Neuronal stem cell (in vitro differentiated cells): ENCODE data around the gene EDC3. TPM values are rescaled to one million over a fixed set of nuclear protein-coding genes. Genes with fewer than 3 reads are reported as not detected.
"Not testable (repeated sequence)": the region's sequence is repeated elsewhere in the genome, so short reads cannot be mapped to it uniquely, and the experiment has no call there.

Experiments
- DNase-seq: peaks from one replicate; pipeline ENCODE4 v3.0.0-alpha.2; 2013; ENCODE audit warnings: low spot score
- H2AFZ ChIP-seq: one replicate; pipeline ENCODE4 v1.6.1; 2013; ENCODE audit warnings: mild to moderate bottlenecking, low read length, inconsistent platforms
- H2AK5ac ChIP-seq: 2 replicates; pipeline ENCODE4 v1.6.1; 2013; ENCODE audit warnings: low read depth, mild to moderate bottlenecking, inconsistent platforms, low read length, moderate library complexity, mixed read lengths
- H2BK120ac ChIP-seq: 2 replicates; pipeline ENCODE4 v1.6.1; 2013; ENCODE audit warnings: low read depth, mild to moderate bottlenecking, inconsistent platforms, low read length, moderate library complexity, mixed read lengths
- H2BK12ac ChIP-seq: one replicate; pipeline ENCODE4 v1.6.1; 2013; ENCODE audit warnings: low read length, inconsistent platforms
- H2BK15ac ChIP-seq: 2 replicates; pipeline ENCODE4 v1.6.1; 2013; ENCODE audit warnings: mild to moderate bottlenecking, low read length, inconsistent platforms, mixed read lengths
- H2BK5ac ChIP-seq: one replicate; pipeline ENCODE4 v1.6.1; 2013; ENCODE audit warnings: inconsistent platforms, mild to moderate bottlenecking, low read length, moderate library complexity
- H3K14ac ChIP-seq: one replicate; pipeline ENCODE4 v1.6.1; 2013; ENCODE audit warnings: low read length, inconsistent platforms
- H3K18ac ChIP-seq: 2 replicates; pipeline ENCODE4 v1.6.1; 2013; ENCODE audit warnings: low read length, inconsistent platforms
- H3K23ac ChIP-seq: 2 replicates; pipeline ENCODE4 v1.6.1; 2013; ENCODE audit warnings: low read depth, mild to moderate bottlenecking, mixed read lengths, low read length, inconsistent platforms; ENCODE audit not compliant: poor library complexity
- H3K27ac ChIP-seq: replicated peaks from 3 replicates; pipeline ENCODE4 v1.5.1; 2013; ENCODE audit warnings: low read length, inconsistent platforms
- H3K27me3 ChIP-seq, 3 experiments: 2 replicates each; pipeline ENCODE4 v1.6.1; 2013; ENCODE audit warnings: low read length in 3 of 3, mild to moderate bottlenecking in 2 of 3, inconsistent platforms in 1 of 3, low read depth in 1 of 3, mixed read lengths in 1 of 3, moderate library complexity in 1 of 3; ENCODE audit not compliant: control insufficient read depth in 3 of 3, insufficient read depth in 3 of 3
- H3K36me3 ChIP-seq, 2 donors: replicated peaks in 1 of 2; 2 replicates each; pipeline ENCODE4 v1.6.1; 2013; ENCODE audit warnings: low read length in 2 of 2; ENCODE audit not compliant: control insufficient read depth in 2 of 2, insufficient read depth in 2 of 2
- H3K4ac ChIP-seq: 2 replicates; pipeline ENCODE4 v1.6.1; 2013; ENCODE audit warnings: inconsistent platforms, mild to moderate bottlenecking, low read length, moderate library complexity
- H3K4me1 ChIP-seq, 2 donors: 1 replicate in 1 of 2; 2 replicates in 1 of 2; pipeline ENCODE4 v1.6.1; 2013; ENCODE audit warnings: low read length in 2 of 2, low read depth in 1 of 2; ENCODE audit not compliant: control insufficient read depth in 2 of 2, insufficient read depth in 1 of 2
- H3K4me2 ChIP-seq: one replicate; pipeline ENCODE4 v1.6.1; 2013; ENCODE audit warnings: mild to moderate bottlenecking, low read length, inconsistent platforms; ENCODE audit not compliant: insufficient read depth, poor library complexity, severe bottlenecking
- H3K4me3 ChIP-seq, 2 donors: 2 replicates each; pipeline ENCODE4 v1.5.1; 2013; ENCODE audit warnings: low read length in 2 of 2, mild to moderate bottlenecking in 2 of 2, inconsistent platforms in 1 of 2, moderate library complexity in 1 of 2
- H3K79me1 ChIP-seq: one replicate; pipeline ENCODE4 v1.6.1; 2013; ENCODE audit warnings: low read depth, mild to moderate bottlenecking, inconsistent platforms, low read length, moderate library complexity
- H3K9ac ChIP-seq: one replicate; pipeline ENCODE4 v1.6.1; 2013; ENCODE audit warnings: mild to moderate bottlenecking, low read depth, low read length, inconsistent platforms; ENCODE audit not compliant: poor library complexity
- H3K9me3 ChIP-seq, 2 donors: replicated peaks in 1 of 2; 2 replicates each; pipeline versions ENCODE3 to v1.6.1; 2013; ENCODE audit warnings: low read length in 2 of 2, mild to moderate bottlenecking in 2 of 2, inconsistent platforms in 1 of 2, low read depth in 1 of 2, mixed read lengths in 1 of 2, moderate library complexity in 1 of 2; ENCODE audit not compliant: control insufficient read depth in 2 of 2, insufficient read depth in 1 of 2
- H4K8ac ChIP-seq: one replicate; pipeline ENCODE4 v1.6.1; 2013; ENCODE audit warnings: low read depth, mild to moderate bottlenecking, inconsistent platforms, low read length, moderate library complexity
- H4K91ac ChIP-seq: one replicate; pipeline ENCODE4 v1.6.1; 2013; ENCODE audit warnings: low read length, low read depth, mild to moderate bottlenecking, inconsistent platforms; ENCODE audit not compliant: poor library complexity
- WGBS, 2 donors: extraction: QIAGEN DNeasy Blood & Tissue Kit; methylation state at CpG; one replicate each; pipeline ENCODE4 v1.1.7; 2013; ENCODE audit warnings: missing lambda C conversion rate in 2 of 2, mixed read lengths in 1 of 2; ENCODE audit not compliant: insufficient read length in 2 of 2, insufficient replicate concordance in 1 of 2; ENCODE audit errors: extremely low coverage in 2 of 2; 5-methylcytosine and 5-hydroxymethylcytosine counted together
- polyA plus RNA-seq, 2 experiments: library from polyadenylated mRNA; stranded (reverse); fragments of 200-250 nt; gene quantifications; one replicate each; pipeline ENCODE4 v1.2.3, GENCODE V29; 2013

EDC3 gene, protein sequence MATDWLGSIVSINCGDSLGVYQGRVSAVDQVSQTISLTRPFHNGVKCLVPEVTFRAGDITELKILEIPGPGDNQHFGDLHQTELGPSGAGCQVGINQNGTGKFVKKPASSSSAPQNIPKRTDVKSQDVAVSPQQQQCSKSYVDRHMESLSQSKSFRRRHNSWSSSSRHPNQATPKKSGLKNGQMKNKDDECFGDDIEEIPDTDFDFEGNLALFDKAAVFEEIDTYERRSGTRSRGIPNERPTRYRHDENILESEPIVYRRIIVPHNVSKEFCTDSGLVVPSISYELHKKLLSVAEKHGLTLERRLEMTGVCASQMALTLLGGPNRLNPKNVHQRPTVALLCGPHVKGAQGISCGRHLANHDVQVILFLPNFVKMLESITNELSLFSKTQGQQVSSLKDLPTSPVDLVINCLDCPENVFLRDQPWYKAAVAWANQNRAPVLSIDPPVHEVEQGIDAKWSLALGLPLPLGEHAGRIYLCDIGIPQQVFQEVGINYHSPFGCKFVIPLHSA
- polyA plus RNA-seq (2013, experiment 1 of 2) = 31.9 TPM
- polyA plus RNA-seq (2013, experiment 2 of 2) = 30.1 TPM

DNA sequence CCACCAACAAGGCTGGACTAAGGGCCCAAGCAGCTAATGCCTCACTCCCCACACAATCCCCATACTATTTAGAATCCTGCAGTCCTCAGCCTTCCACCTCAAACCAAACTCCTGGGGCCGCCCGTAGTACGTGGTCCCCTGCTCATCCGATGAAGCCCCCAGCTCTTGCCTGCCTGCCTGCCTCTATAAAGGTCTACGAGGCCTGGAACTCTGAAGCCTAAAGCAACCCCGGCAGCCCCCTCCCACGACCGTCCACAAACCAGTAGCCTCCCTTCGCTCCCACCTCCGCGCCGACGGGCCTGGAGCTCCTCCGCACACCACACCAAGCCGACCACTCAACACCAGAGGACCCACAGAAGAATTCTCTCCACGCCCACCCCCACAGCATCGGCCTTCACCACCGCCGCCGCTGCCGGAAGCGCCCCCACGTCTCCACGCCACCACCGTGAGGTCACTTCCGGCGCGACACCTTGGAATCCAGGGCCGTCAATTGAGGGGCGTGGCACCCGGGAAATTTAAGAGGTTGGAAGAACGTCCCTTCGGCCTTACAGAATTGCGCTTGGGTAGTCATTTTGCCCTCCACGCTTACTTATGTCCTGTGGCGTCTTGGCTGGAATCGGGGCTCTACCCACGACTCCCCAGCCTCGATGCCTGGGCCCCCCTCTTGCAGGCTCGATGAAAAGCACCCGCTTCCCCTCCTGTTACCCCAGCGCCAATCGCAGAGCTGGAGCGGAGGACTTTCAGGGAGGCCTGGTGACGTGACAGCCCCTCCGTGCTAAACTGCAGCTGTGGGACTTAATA lies at the start of gene EDC3:
TSS of gene EDC3 (minus strand) at position 428 of the 801 bp plus-strand sequence. CDS start 20,900 bp downstream, outside the sequence.
- WGBS, 2 donors = no CpG with 5 or more reads among the region's 46 CpGs

DNA sequence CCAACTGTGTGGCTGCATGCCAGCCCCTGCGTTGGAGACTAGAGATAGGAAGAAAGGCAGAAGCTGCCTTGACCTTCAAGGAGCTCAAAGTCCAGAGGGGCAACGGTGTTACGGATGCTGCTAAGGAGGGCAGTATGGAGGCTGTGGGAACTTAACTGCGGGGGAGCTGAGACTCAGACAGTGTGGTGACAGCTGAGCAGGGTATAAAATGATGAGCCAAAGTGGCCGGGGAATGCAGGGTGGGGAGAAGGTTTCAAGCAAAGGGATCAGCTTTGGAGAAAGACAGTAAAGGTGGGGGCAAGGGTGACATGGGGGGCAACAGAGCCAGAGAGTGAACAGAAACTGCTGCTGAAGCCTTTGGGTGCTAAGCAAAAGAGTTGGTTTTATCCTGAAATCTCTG lies 46.6 kb upstream of the EDC3 start:
- Histone ChIP-seq H3K36me3 (no peaks in the 10 kb centered on the region), H4K8ac (no peak overlapping the region), H3K4me2 (no peak overlapping the region), H2BK120ac (no peak overlapping the region), H3K9me3 (no peaks in the 10 kb centered on the region), H3K9ac (no peak overlapping the region), H3K4me3 (peak overlapping the region in 1 of 2 donors; percentile 3), H2AK5ac (no peak overlapping the region), H2BK5ac (no peak overlapping the region), H3K79me1 (no peaks in the 10 kb centered on the region), H3K18ac (no peak overlapping the region), H2BK15ac (no peak overlapping the region), H4K91ac (no peak overlapping the region), H3K4me1 (no peaks in the 10 kb centered on the region), H2BK12ac (no peak overlapping the region), H3K27ac (no peak overlapping the region), H3K23ac (no peak overlapping the region), H3K14ac (no peak overlapping the region), H3K4ac (no peak overlapping the region), H3K27me3 (peaks cover 0 to 6% (median 2%) of the 10 kb centered on the region in 3 experiments), H2AFZ (no peak overlapping the region)
- no CpG with 5 or more reads among the region's 5 CpGs for WGBS, 2 donors
- DNase-seq = no peak

More for the DNA sequence above, at the start of gene EDC3:
- Histone ChIP-seq H3K79me1 (no peaks in the 10 kb centered on the region), H3K4ac (no peak within 1 kb of the TSS), H2AK5ac (peak within 1 kb of the TSS; percentile 64), H4K91ac (no peak within 1 kb of the TSS), H2BK15ac (peak within 1 kb of the TSS; percentile 63), H3K9ac (peak within 1 kb of the TSS; percentile 95), H3K4me2 (peak within 1 kb of the TSS; percentile 82), H4K8ac (peak within 1 kb of the TSS; percentile 98), H3K4me3 (peak within 1 kb of the TSS; percentile 81 to 97), H2AFZ (peak within 1 kb of the TSS; percentile 95), H2BK5ac (no peak within 1 kb of the TSS), H2BK12ac (no peak within 1 kb of the TSS), H3K27me3 (no peaks in the 10 kb centered on the region), H3K27ac (peak within 1 kb of the TSS; percentile 2), H3K9me3 (no peaks in the 10 kb centered on the region), H3K23ac (peak within 1 kb of the TSS; percentile 83), H3K4me1 (peaks cover 0 to 7% of the 10 kb centered on the region in 2 donors), H2BK120ac (no peak within 1 kb of the TSS), H3K18ac (peak within 1 kb of the TSS; percentile 95), H3K14ac (peak within 1 kb of the TSS; percentile 79), H3K36me3 (peaks cover 0 to 6% of the 10 kb centered on the region in 2 donors)
- peak; percentile 87 for DNase-seq

DNA sequence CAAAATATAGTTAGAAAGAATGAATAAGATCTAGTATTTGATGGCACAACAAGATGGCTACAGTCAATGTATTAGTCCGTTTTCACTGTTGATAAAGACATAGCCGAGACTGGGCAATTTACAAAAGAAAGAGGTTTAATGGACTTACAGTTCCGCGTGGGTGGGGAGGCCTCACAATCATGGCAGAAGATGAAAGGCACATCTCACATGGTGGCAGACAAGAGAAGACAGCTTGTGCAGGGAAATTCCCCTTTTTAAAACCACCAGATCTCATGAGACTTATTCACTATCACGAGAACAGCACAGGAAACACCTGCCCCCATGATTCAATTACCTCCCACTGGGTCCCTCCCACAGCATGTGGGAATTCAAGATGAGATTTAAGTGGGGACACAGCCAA lies 42.4 kb upstream of the EDC3 start:
- not testable (repeated sequence) for DNase-seq, H2BK120ac ChIP-seq, H2BK5ac ChIP-seq, H3K9me3 ChIP-seq, H3K9ac ChIP-seq, H2AFZ ChIP-seq, H3K18ac ChIP-seq, H3K4me1 ChIP-seq, H4K8ac ChIP-seq, H2BK12ac ChIP-seq, H4K91ac ChIP-seq, H3K27ac ChIP-seq, H3K4me3 ChIP-seq, H3K4me2 ChIP-seq, H3K36me3 ChIP-seq, H3K79me1 ChIP-seq, H2AK5ac ChIP-seq, H2BK15ac ChIP-seq, H3K4ac ChIP-seq, H3K14ac ChIP-seq, H3K23ac ChIP-seq
- H3K27me3 ChIP-seq = peaks cover 0 to 22% (median under 1%) of the 10 kb centered on the region in 3 experiments
- WGBS, 2 donors = no CpG with 5 or more reads among the region's 5 CpGs
